Astrocyte (in vitro differentiated cells and primary cell): ENCODE data around the gene RRBP1.

ENCODE experiments used
- CTCF ChIP-seq: IDR thresholded peaks from 2 replicates; pipeline ENCODE4 v1.5.1; 2011; ENCODE audit warnings: low read depth, mild to moderate bottlenecking, inconsistent platforms, low read length, moderate library complexity; ENCODE audit not compliant: insufficient read depth
- EZH2 ChIP-seq: IDR thresholded peaks from 2 replicates; pipeline ENCODE4 v1.6.1; 2012; ENCODE audit warnings: mild to moderate bottlenecking, low read length, inconsistent platforms; ENCODE audit not compliant: insufficient read depth

- TF ChIP-seq CTCF (no peak), EZH2 (no peak)
Measured at GRCh38 chr20:17602493-17602892, 79.5 kb downstream of the RRBP1 start.
